HL-60 (cell line): Measurements from ENCODE around the gene PTGR3.

Experiments used
- DNase-seq, 2 experiments: peaks; one replicate each; pipeline ENCODE4 v3.0.0-alpha.2; 2010 to 2020; ENCODE audit warnings: low read depth in 1 of 2, low spot score in 1 of 2
- H3K27ac ChIP-seq: fragments of 250-450 bp; sonication (Bioruptor Pico); replicated peaks from 2 replicates; pipeline ENCODE4 v1.5.1; 2020; ENCODE audit warnings: mild to moderate bottlenecking, moderate library complexity
- H3K27me3 ChIP-seq: fragments of 250-450 bp; sonication (Bioruptor Pico); 2 replicates; pipeline ENCODE4 v1.5.1; 2021; ENCODE audit warnings: mild to moderate bottlenecking, moderate library complexity; ENCODE audit not compliant: insufficient read depth, poor library complexity, severe bottlenecking
- H3K4me3 ChIP-seq: replicated peaks from 2 replicates; pipeline ENCODE4 v1.5.1; 2011; ENCODE audit warnings: mild to moderate bottlenecking, control low read depth, low read length; ENCODE audit not compliant: insufficient read depth
- CTCF ChIP-seq: IDR thresholded peaks from one replicate; pipeline ENCODE4 v1.5.1; 2011; ENCODE audit warnings: low read length, control low read depth, inconsistent platforms; ENCODE audit not compliant: insufficient read depth
- GABPA ChIP-seq: IDR thresholded peaks from 2 replicates; pipeline ENCODE4 v1.6.1; 2012; ENCODE audit warnings: low read depth
- POLR2AphosphoS5 ChIP-seq: IDR thresholded peaks from 2 replicates; pipeline ENCODE4 v1.6.1; 2012; ENCODE audit warnings: low read depth
- SPI1 ChIP-seq: IDR thresholded peaks from 2 replicates; pipeline ENCODE4 v1.6.1; 2012; ENCODE audit warnings: low read depth, mild to moderate bottlenecking, borderline replicate concordance
- TF ChIP-seq, protein P1 (sequence below): IDR thresholded peaks from 2 replicates; pipeline ENCODE4 v1.6.1; 2012; ENCODE audit warnings: low read depth; ENCODE audit not compliant: insufficient replicate concordance

PTGR3 gene

DNA sequence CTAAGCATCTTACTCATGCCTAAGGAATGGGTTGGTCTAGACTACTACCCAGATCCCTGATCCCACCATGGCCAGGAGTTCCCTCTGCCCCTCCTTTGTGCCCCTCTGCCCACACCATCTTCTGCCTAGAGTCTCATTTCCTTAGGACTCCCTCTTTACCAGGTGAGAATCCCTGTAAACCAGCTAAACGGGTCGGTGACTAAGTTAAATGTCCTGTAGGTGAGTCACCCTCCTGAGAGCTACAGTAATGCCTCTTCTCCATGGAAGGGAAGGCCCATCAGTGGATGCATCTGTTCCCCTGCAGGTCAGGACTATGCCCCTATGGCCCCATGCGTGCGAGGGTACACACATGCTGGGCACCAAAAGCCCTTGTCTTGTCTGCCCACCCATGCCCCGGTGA is 25.4 kb downstream of the PTGR3 start:
- Histone ChIP-seq H3K4me3 (no peak overlapping the region), H3K27me3 (no peaks in the 10 kb centered on the region), H3K27ac (no peak overlapping the region)
- no peak for DNase-seq
- TF ChIP-seq, protein P1, sequence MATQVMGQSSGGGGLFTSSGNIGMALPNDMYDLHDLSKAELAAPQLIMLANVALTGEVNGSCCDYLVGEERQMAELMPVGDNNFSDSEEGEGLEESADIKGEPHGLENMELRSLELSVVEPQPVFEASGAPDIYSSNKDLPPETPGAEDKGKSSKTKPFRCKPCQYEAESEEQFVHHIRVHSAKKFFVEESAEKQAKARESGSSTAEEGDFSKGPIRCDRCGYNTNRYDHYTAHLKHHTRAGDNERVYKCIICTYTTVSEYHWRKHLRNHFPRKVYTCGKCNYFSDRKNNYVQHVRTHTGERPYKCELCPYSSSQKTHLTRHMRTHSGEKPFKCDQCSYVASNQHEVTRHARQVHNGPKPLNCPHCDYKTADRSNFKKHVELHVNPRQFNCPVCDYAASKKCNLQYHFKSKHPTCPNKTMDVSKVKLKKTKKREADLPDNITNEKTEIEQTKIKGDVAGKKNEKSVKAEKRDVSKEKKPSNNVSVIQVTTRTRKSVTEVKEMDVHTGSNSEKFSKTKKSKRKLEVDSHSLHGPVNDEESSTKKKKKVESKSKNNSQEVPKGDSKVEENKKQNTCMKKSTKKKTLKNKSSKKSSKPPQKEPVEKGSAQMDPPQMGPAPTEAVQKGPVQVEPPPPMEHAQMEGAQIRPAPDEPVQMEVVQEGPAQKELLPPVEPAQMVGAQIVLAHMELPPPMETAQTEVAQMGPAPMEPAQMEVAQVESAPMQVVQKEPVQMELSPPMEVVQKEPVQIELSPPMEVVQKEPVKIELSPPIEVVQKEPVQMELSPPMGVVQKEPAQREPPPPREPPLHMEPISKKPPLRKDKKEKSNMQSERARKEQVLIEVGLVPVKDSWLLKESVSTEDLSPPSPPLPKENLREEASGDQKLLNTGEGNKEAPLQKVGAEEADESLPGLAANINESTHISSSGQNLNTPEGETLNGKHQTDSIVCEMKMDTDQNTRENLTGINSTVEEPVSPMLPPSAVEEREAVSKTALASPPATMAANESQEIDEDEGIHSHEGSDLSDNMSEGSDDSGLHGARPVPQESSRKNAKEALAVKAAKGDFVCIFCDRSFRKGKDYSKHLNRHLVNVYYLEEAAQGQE = no peak
- no peak for TF ChIP-seq SPI1
- no peak for TF ChIP-seq CTCF
- no peak for TF ChIP-seq POLR2AphosphoS5
- TF ChIP-seq GABPA = no peak

DNA sequence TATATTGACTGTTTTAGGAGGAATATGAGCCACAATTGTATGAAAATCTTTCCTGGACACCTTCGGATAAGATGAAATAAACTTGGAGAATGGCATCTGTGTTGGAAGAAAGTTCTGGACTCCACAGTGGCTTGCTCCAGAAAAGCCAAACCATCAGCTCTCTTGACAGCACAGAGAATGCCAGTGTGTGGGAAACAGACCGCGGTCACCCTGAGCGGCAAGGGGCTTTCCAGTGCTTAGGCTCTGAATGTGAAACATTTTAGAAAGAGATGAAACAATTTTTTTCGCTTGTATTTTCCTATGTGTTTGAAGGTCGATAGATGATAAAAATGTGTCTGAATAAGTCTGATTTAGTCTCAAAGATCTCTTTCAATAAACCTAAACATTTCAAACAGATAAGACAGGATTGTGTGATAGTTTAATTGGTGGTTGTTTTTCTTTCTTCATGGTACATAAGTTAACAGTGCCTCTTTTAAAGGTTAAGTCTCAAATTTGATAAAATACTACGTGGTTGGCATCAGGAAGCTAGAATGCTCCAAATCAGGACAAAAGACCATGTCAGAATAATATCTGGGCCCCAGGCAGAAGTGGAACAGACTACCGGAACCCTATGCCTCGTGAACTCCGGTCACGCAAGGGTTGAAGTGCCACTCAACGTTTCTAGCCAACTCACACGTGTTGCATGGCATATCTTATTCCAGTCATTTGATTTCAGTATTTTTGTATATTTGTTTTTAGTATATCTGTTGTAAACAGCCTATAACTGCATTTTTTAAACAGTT is 28.9 kb downstream of the PTGR3 start:
- TF ChIP-seq POLR2AphosphoS5 (no peak), CTCF (no peak), GABPA (no peak), SPI1 (no peak)
- TF ChIP-seq, protein P1 = no peak

GRCh38 chr18:75178376-75178775 is 30.6 kb downstream of the PTGR3 start:
- H3K27me3 ChIP-seq = no peaks in the 10 kb centered on the region
- TF ChIP-seq SPI1 (no peak), GABPA (no peak), CTCF (no peak), POLR2AphosphoS5 (no peak)
- TF ChIP-seq, protein P1 = no peak
- H3K27ac ChIP-seq = no peak overlapping the region
- no peak for DNase-seq
- H3K4me3 ChIP-seq = no peak overlapping the region

More for the DNA sequence above, 28.9 kb downstream of the PTGR3 start:
- DNase-seq = no peak
- no peak overlapping the region for H3K27ac ChIP-seq
- H3K4me3 ChIP-seq = no peak overlapping the region
- H3K27me3 ChIP-seq = no peaks in the 10 kb centered on the region
